Measurements from ENCODE around the gene FAM167B.

FAM167B gene

GRCh38 chr1:32263744-32264143, 16.7 kb downstream of the FAM167B start:
- no peak overlapping the region for H3K18ac ChIP-seq (ENCODE audit: low read length)

GRCh38 chr1:32265846-32266245, 18.8 kb downstream of the FAM167B start:
- H2BK15ac ChIP-seq (ENCODE audit: low read length), result no peak overlapping the region
- WGBS, 2 donors (ENCODE audit: extremely low coverage in 2 of 2, insufficient read length in 2 of 2, insufficient replicate concordance in 1 of 2), result no CpG with 5 or more reads among the region's 9 CpGs
- DNase-seq (ENCODE audit: low spot score), result no peak

More at GRCh38 chr1:32263744-32264143, 16.7 kb downstream of the FAM167B start:
- Histone ChIP-seq H4K8ac (ENCODE audit: low read depth, low read length) (no peak overlapping the region), H2AK5ac (ENCODE audit: low read depth, low read length) (no peak overlapping the region), H4K91ac (ENCODE audit: low read depth, low read length, poor library complexity) (no peak overlapping the region), H3K4me2 (ENCODE audit: insufficient read depth, low read length, poor library complexity, severe bottlenecking) (no peak overlapping the region), H3K4me1 (ENCODE audit: control insufficient read depth in 2 of 2, insufficient read depth in 1 of 2, low read depth in 1 of 2, low read length in 2 of 2) (no peaks in the 10 kb centered on the region), H3K4ac (ENCODE audit: low read length) (no peak overlapping the region), H2AFZ (ENCODE audit: low read length) (no peak overlapping the region), H2BK120ac (ENCODE audit: low read depth, low read length) (no peak overlapping the region), H3K27ac (replicated peaks; ENCODE audit: low read length) (no peak overlapping the region), H3K79me1 (ENCODE audit: low read depth, low read length) (no peaks in the 10 kb centered on the region), H3K4me3 (ENCODE audit: low read length in 2 of 2) (no peak overlapping the region), H3K9ac (ENCODE audit: low read depth, low read length, poor library complexity) (no peak overlapping the region), H2BK12ac (ENCODE audit: low read length) (no peak overlapping the region), H3K27me3 (ENCODE audit: control insufficient read depth in 3 of 3, insufficient read depth in 3 of 3, low read depth in 1 of 3, low read length in 3 of 3) (no peaks in the 10 kb centered on the region), H3K23ac (ENCODE audit: low read depth, low read length, poor library complexity) (no peak overlapping the region), H3K14ac (ENCODE audit: low read length) (no peak overlapping the region), H2BK15ac (ENCODE audit: low read length) (no peak overlapping the region), H3K9me3 (replicated peaks in 1 of 2; ENCODE audit: control insufficient read depth in 2 of 2, insufficient read depth in 1 of 2, low read depth in 1 of 2, low read length in 2 of 2) (peaks cover 0 to 1% of the 10 kb centered on the region in 2 donors), H3K36me3 (replicated peaks in 1 of 2; ENCODE audit: control insufficient read depth in 2 of 2, insufficient read depth in 2 of 2, low read length in 2 of 2) (no peaks in the 10 kb centered on the region), H2BK5ac (ENCODE audit: low read length) (no peak overlapping the region)
- WGBS, 2 donors (ENCODE audit: extremely low coverage in 2 of 2, insufficient read length in 2 of 2, insufficient replicate concordance in 1 of 2), result no CpG with 5 or more reads among the region's 4 CpGs
- no peak for DNase-seq (ENCODE audit: low spot score)

GRCh38 chr1:32266921-32267591, 20.0 kb downstream of the FAM167B start:
- Histone ChIP-seq H4K8ac (ENCODE audit: low read depth, low read length) (no peak overlapping the region), H2BK120ac (ENCODE audit: low read depth, low read length) (no peak overlapping the region), H3K27ac (replicated peaks; ENCODE audit: low read length) (no peak overlapping the region), H3K9me3 (replicated peaks in 1 of 2; ENCODE audit: control insufficient read depth in 2 of 2, insufficient read depth in 1 of 2, low read depth in 1 of 2, low read length in 2 of 2) (peaks cover 0 to 1% of the 10 kb centered on the region in 2 donors), H3K23ac (ENCODE audit: low read depth, low read length, poor library complexity) (no peak overlapping the region), H3K9ac (ENCODE audit: low read depth, low read length, poor library complexity) (no peak overlapping the region), H2BK15ac (ENCODE audit: low read length) (no peak overlapping the region), H3K4me1 (ENCODE audit: control insufficient read depth in 2 of 2, insufficient read depth in 1 of 2, low read depth in 1 of 2, low read length in 2 of 2) (no peaks in the 10 kb centered on the region), H3K36me3 (replicated peaks in 1 of 2; ENCODE audit: control insufficient read depth in 2 of 2, insufficient read depth in 2 of 2, low read length in 2 of 2) (no peaks in the 10 kb centered on the region), H3K27me3 (ENCODE audit: control insufficient read depth in 3 of 3, insufficient read depth in 3 of 3, low read depth in 1 of 3, low read length in 3 of 3) (no peaks in the 10 kb centered on the region), H2AK5ac (ENCODE audit: low read depth, low read length) (no peak overlapping the region), H2AFZ (ENCODE audit: low read length) (no peak overlapping the region), H3K4ac (ENCODE audit: low read length) (no peak overlapping the region), H4K91ac (ENCODE audit: low read depth, low read length, poor library complexity) (no peak overlapping the region), H3K18ac (ENCODE audit: low read length) (no peak overlapping the region), H3K14ac (ENCODE audit: low read length) (no peak overlapping the region), H3K4me2 (ENCODE audit: insufficient read depth, low read length, poor library complexity, severe bottlenecking) (no peak overlapping the region), H3K79me1 (ENCODE audit: low read depth, low read length) (no peaks in the 10 kb centered on the region), H2BK5ac (ENCODE audit: low read length) (no peak overlapping the region), H3K4me3 (ENCODE audit: low read length in 2 of 2) (no peak overlapping the region), H2BK12ac (ENCODE audit: low read length) (no peak overlapping the region)
- no peak for DNase-seq (ENCODE audit: low spot score)
- WGBS, 2 donors (ENCODE audit: extremely low coverage in 2 of 2, insufficient read length in 2 of 2, insufficient replicate concordance in 1 of 2), result no CpG with 5 or more reads among the region's 7 CpGs

More at GRCh38 chr1:32265846-32266245, 18.8 kb downstream of the FAM167B start:
- no peaks in the 10 kb centered on the region for H3K36me3 ChIP-seq (replicated peaks in 1 of 2; ENCODE audit: control insufficient read depth in 2 of 2, insufficient read depth in 2 of 2, low read length in 2 of 2)
- H3K18ac ChIP-seq (ENCODE audit: low read length), result no peak overlapping the region
- no peak overlapping the region for H2BK12ac ChIP-seq (ENCODE audit: low read length)
- H3K27me3 ChIP-seq (ENCODE audit: control insufficient read depth in 3 of 3, insufficient read depth in 3 of 3, low read depth in 1 of 3, low read length in 3 of 3), result no peaks in the 10 kb centered on the region
- no peaks in the 10 kb centered on the region for H3K4me1 ChIP-seq (ENCODE audit: control insufficient read depth in 2 of 2, insufficient read depth in 1 of 2, low read depth in 1 of 2, low read length in 2 of 2)
- no peak overlapping the region for H3K14ac ChIP-seq (ENCODE audit: low read length)
- H3K23ac ChIP-seq (ENCODE audit: low read depth, low read length, poor library complexity), result no peak overlapping the region
- no peak overlapping the region for H2AK5ac ChIP-seq (ENCODE audit: low read depth, low read length)
- no peak overlapping the region for H4K91ac ChIP-seq (ENCODE audit: low read depth, low read length, poor library complexity)
- no peak overlapping the region for H2BK5ac ChIP-seq (ENCODE audit: low read length)
- no peak overlapping the region for H3K27ac ChIP-seq (replicated peaks; ENCODE audit: low read length)
- H4K8ac ChIP-seq (ENCODE audit: low read depth, low read length), result no peak overlapping the region
- H3K4me3 ChIP-seq (ENCODE audit: low read length in 2 of 2), result no peak overlapping the region
- H3K9ac ChIP-seq (ENCODE audit: low read depth, low read length, poor library complexity), result no peak overlapping the region
- H3K79me1 ChIP-seq (ENCODE audit: low read depth, low read length), result no peaks in the 10 kb centered on the region
- H3K9me3 ChIP-seq (replicated peaks in 1 of 2; ENCODE audit: control insufficient read depth in 2 of 2, insufficient read depth in 1 of 2, low read depth in 1 of 2, low read length in 2 of 2), result peaks cover 0 to 1% of the 10 kb centered on the region in 2 donors
- H2AFZ ChIP-seq (ENCODE audit: low read length), result no peak overlapping the region
- H3K4ac ChIP-seq (ENCODE audit: low read length), result no peak overlapping the region
- H2BK120ac ChIP-seq (ENCODE audit: low read depth, low read length), result no peak overlapping the region
- H3K4me2 ChIP-seq (ENCODE audit: insufficient read depth, low read length, poor library complexity, severe bottlenecking), result no peak overlapping the region

- no peak overlapping the region for H3K23ac ChIP-seq (ENCODE audit: low read depth, low read length, poor library complexity)
- no peaks in the 10 kb centered on the region for H3K79me1 ChIP-seq (ENCODE audit: low read depth, low read length)
- H3K27ac ChIP-seq (replicated peaks; ENCODE audit: low read length), result no peak overlapping the region
- no peak overlapping the region for H3K4ac ChIP-seq (ENCODE audit: low read length)
- peaks cover 0 to 1% of the 10 kb centered on the region in 2 donors for H3K4me1 ChIP-seq (ENCODE audit: control insufficient read depth in 2 of 2, insufficient read depth in 1 of 2, low read depth in 1 of 2, low read length in 2 of 2)
- no peak overlapping the region for H2BK15ac ChIP-seq (ENCODE audit: low read length)
- peaks cover 0 to 1% of the 10 kb centered on the region in 2 donors for H3K9me3 ChIP-seq (replicated peaks in 1 of 2; ENCODE audit: control insufficient read depth in 2 of 2, insufficient read depth in 1 of 2, low read depth in 1 of 2, low read length in 2 of 2)
- no peak overlapping the region for H4K8ac ChIP-seq (ENCODE audit: low read depth, low read length)
- no peak overlapping the region for H3K4me2 ChIP-seq (ENCODE audit: insufficient read depth, low read length, poor library complexity, severe bottlenecking)
- no peaks in the 10 kb centered on the region for H3K36me3 ChIP-seq (replicated peaks in 1 of 2; ENCODE audit: control insufficient read depth in 2 of 2, insufficient read depth in 2 of 2, low read length in 2 of 2)
- no peak overlapping the region for H2BK5ac ChIP-seq (ENCODE audit: low read length)
- no peak overlapping the region for H2BK12ac ChIP-seq (ENCODE audit: low read length)
- H2BK120ac ChIP-seq (ENCODE audit: low read depth, low read length), result no peak overlapping the region
- H3K14ac ChIP-seq (ENCODE audit: low read length), result no peak overlapping the region
- no peak overlapping the region for H3K18ac ChIP-seq (ENCODE audit: low read length)
- DNase-seq (ENCODE audit: low spot score), result no peak
- no peak overlapping the region for H3K4me3 ChIP-seq (ENCODE audit: low read length in 2 of 2)
- H3K9ac ChIP-seq (ENCODE audit: low read depth, low read length, poor library complexity), result no peak overlapping the region
- H4K91ac ChIP-seq (ENCODE audit: low read depth, low read length, poor library complexity), result no peak overlapping the region
- H3K27me3 ChIP-seq (ENCODE audit: control insufficient read depth in 3 of 3, insufficient read depth in 3 of 3, low read depth in 1 of 3, low read length in 3 of 3), result peaks cover 0 to 12% (median 5%) of the 10 kb centered on the region in 3 experiments
- H2AFZ ChIP-seq (ENCODE audit: low read length), result no peak overlapping the region
- H2AK5ac ChIP-seq (ENCODE audit: low read depth, low read length), result no peak overlapping the region
Measured at GRCh38 chr1:32269744-32270143, 22.7 kb downstream of the FAM167B start.

Measured in neuronal stem cell (in vitro differentiated cells).